ENCODE results near the gene PDE4B. TPM values are rescaled to one million over a fixed set of nuclear protein-coding genes. Genes with fewer than 3 reads are reported as not detected.

Gene PDE4B
- total RNA-seq, 1 experiment from 2014 or later, result 1.4 TPM

DNA sequence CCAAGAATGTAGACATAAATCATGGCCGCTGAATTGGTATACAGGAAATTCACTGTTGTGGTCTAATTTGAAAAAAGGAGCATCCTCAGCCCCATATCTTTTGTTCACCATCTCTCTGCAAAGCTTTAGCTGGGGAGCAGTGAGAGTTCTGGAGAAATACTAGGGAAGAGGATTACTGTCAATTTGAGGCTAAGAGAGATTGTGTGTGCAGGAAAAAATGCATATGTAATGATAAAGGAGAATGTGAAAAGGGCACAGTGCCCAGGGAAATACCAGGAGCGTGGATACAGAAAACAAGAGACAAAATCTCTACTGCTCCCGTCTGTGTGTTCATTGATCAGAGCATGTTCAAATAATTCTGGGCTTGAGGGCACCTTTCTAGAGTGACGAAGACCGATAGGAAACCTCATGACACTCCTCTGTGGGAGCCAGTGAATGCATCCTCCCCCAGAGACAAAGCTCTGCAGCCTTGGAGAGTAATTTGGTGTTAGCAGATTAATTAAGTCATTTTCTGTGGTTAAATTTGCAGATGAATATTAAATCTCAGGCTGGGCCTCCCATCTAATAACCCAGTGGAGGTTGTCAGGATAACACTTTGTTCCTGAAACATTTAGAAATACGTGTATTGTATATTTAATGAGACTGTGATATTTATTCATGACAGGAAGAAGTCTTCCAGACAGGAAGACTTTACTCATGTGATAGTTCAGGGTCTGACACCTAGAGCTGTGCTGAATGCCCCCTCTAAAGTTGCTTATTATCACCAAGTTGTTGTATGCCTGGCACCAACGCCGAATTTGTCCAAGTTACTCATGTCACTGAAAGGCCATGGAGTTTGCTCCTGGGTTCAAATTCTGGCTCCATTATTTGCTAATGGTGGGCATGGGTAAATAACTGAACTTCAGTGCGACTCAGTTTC is 453.9 kb downstream of the PDE4B start:
- H3K4me1 ChIP-seq (ENCODE audit: insufficient read depth, low read length), result peaks cover 15% of the 10 kb centered on the region
- no peak overlapping the region for H3K9ac ChIP-seq (ENCODE audit: low read length)
- H3K9me2 ChIP-seq (replicated peaks; ENCODE audit: low read length), result no peaks in the 10 kb centered on the region
- H4K20me1 ChIP-seq (ENCODE audit: low read length), result no peaks in the 10 kb centered on the region
- TF ChIP-seq EZH2 (IDR thresholded peaks at IDR 0.05; ENCODE audit: low read length, unreplicated experiment), result no peak
- TF ChIP-seq, protein P1, sequence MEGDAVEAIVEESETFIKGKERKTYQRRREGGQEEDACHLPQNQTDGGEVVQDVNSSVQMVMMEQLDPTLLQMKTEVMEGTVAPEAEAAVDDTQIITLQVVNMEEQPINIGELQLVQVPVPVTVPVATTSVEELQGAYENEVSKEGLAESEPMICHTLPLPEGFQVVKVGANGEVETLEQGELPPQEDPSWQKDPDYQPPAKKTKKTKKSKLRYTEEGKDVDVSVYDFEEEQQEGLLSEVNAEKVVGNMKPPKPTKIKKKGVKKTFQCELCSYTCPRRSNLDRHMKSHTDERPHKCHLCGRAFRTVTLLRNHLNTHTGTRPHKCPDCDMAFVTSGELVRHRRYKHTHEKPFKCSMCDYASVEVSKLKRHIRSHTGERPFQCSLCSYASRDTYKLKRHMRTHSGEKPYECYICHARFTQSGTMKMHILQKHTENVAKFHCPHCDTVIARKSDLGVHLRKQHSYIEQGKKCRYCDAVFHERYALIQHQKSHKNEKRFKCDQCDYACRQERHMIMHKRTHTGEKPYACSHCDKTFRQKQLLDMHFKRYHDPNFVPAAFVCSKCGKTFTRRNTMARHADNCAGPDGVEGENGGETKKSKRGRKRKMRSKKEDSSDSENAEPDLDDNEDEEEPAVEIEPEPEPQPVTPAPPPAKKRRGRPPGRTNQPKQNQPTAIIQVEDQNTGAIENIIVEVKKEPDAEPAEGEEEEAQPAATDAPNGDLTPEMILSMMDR (conservative IDR thresholded peaks at IDR 0.05; ENCODE audit: low read depth, low read length), result no peak
- TF ChIP-seq EZH2phosphoT487 (IDR thresholded peaks at IDR 0.05; ENCODE audit: borderline replicate concordance, low read length), result no peak
- H3K27me3 ChIP-seq (ENCODE audit: low read length), result 0 out of 2 replicates have a peak, but pooled peaks cover 5% of the 10 kb centered on the region
- no peaks in the 10 kb centered on the region; the same call in 1 of the 2 replicates for H3K36me3 ChIP-seq (ENCODE audit: low read depth, low read length)
- no peaks in the 10 kb centered on the region for H3K79me2 ChIP-seq (ENCODE audit: low read length)
- H2AFZ ChIP-seq (ENCODE audit: low read length), result no peak overlapping the region
- H3K4me2 ChIP-seq (ENCODE audit: low read length), result no peak overlapping the region
- H3K27ac ChIP-seq (ENCODE audit: low read length), result no peak overlapping the region
- no peaks in the 10 kb centered on the region for H3K9me3 ChIP-seq (ENCODE audit: low read length)
- ATAC-seq (no peak), DNase-seq (no peak)
- POLR2A ChIA-PET (ENCODE audit: unreplicated experiment), result no interaction called here
- CTCF ChIA-PET, result no interaction called here
- BruUV-seq (replicated peaks), result no TSS peak
- H3K4me3 ChIP-seq (ENCODE audit: low read length), result no peak overlapping the region
- intact Hi-C loops (cut with micrococcal nuclease), result loop anchor here (10.0 kb wide), 1 partner anchor 1182 kb away; no protein-coding TSS in a partner anchor
- H3F3A ChIP-seq (ENCODE audit: low read length, unreplicated experiment), result no peaks in the 10 kb centered on the region

DNA sequence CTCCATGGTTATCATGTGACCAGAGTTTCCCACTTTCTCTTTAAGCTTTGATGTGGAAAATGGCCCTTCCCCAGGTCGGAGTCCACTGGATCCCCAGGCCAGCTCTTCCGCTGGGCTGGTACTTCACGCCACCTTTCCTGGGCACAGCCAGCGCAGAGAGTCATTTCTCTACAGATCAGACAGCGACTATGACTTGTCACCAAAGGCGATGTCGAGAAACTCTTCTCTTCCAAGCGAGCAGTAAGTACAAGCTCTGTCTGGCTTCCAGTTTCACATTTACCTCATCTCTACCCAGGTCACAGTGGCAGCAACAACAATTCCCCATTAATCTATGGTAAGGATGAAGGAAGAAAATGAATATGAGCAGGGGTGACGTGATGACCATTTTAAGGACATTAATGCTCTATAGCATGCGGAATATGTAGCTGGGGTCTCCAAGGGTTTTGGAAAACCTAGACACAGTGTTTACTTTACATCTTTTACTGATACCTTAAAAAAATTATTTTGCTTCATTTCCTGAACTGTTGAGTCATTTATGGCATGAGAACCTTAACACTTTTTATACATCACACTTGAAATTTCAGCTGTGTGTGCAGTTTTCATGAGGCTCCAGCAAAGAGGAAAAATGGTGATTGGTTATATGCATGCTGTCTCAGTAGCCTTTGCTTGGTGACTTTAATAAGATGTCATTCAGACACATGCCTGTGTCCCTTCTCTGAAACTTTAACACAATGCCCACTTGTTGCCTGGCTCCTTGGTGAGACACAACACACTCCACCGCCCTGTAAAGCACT is 454.9 kb downstream of the PDE4B start:
- Histone ChIP-seq H3K36me3 (ENCODE audit: low read depth, low read length) (no peaks in the 10 kb centered on the region; the same call in 1 of the 2 replicates), H3K27me3 (ENCODE audit: low read length) (0 out of 2 replicates have a peak, but pooled peaks cover 5% of the 10 kb centered on the region), H3K4me1 (ENCODE audit: insufficient read depth, low read length) (peaks cover 15% of the 10 kb centered on the region), H3K27ac (ENCODE audit: low read length) (no peak overlapping the region), H2AFZ (ENCODE audit: low read length) (no peak overlapping the region), H3K79me2 (ENCODE audit: low read length) (no peaks in the 10 kb centered on the region), H3K4me2 (ENCODE audit: low read length) (no peak overlapping the region), H3K9me3 (ENCODE audit: low read length) (no peaks in the 10 kb centered on the region), H3K9ac (ENCODE audit: low read length) (no peak overlapping the region), H3F3A (ENCODE audit: low read length, unreplicated experiment) (no peaks in the 10 kb centered on the region), H4K20me1 (ENCODE audit: low read length) (no peaks in the 10 kb centered on the region), H3K9me2 (replicated peaks; ENCODE audit: low read length) (no peaks in the 10 kb centered on the region), H3K4me3 (ENCODE audit: low read length) (no peak overlapping the region)
- ATAC-seq (no peak), DNase-seq (no peak)
- no TSS peak for BruUV-seq (replicated peaks)
- intact Hi-C loops (cut with micrococcal nuclease), result loop anchor here (10.0 kb wide), 1 partner anchor 1183 kb away; no protein-coding TSS in a partner anchor
- TF ChIP-seq EZH2phosphoT487 (IDR thresholded peaks at IDR 0.05; ENCODE audit: borderline replicate concordance, low read length) (no peak), EZH2 (IDR thresholded peaks at IDR 0.05; ENCODE audit: low read length, unreplicated experiment) (no peak)
- TF ChIP-seq, protein P1 (conservative IDR thresholded peaks at IDR 0.05; ENCODE audit: low read depth, low read length), result no peak
- CTCF ChIA-PET, result no interaction called here
- POLR2A ChIA-PET (ENCODE audit: unreplicated experiment), result no interaction called here

All from PC-3 (cell line).